Type B pancreatic cell (in vitro differentiated cells): ENCODE results near the gene MAML2. TPM values are rescaled to one million over a fixed set of nuclear protein-coding genes. Genes with fewer than 3 reads are reported as not detected.
A peak's percentile ranks its signal among the peaks of the same experiment; 100 is the strongest.

Source experiments
- DNase-seq: peaks from one replicate; pipeline ENCODE4 v3.0.0; 2021; ENCODE audit warnings: mixed read lengths; ENCODE audit not compliant: unreplicated experiment; ENCODE audit errors: extremely low spot score
- H3K27ac Mint-ChIP-seq: 2 replicates; pipeline ENCODE4 v1.8.0; 2021; ENCODE audit warnings: mild to moderate bottlenecking, mixed read lengths
- H3K27me3 Mint-ChIP-seq: 2 replicates; pipeline ENCODE4 v1.8.0; 2021; ENCODE audit warnings: mixed read lengths
- H3K36me3 Mint-ChIP-seq: 2 replicates; pipeline ENCODE4 v1.8.0; 2021; ENCODE audit warnings: mixed read lengths
- H3K4me1 Mint-ChIP-seq: one replicate; pipeline ENCODE4 v1.8.0; 2021; ENCODE audit warnings: mixed read lengths; ENCODE audit not compliant: unreplicated experiment
- H3K4me3 Mint-ChIP-seq: 2 replicates; pipeline ENCODE4 v1.8.0; 2021; ENCODE audit warnings: mild to moderate bottlenecking, mixed read lengths
- H3K9me3 Mint-ChIP-seq: 2 replicates; pipeline ENCODE4 v1.8.0; 2021; ENCODE audit warnings: mixed read lengths
- total RNA-seq: library from RNA; stranded (reverse); gene quantifications from 2 replicates; pipeline ENCODE4 v1.2.1, GENCODE V29; 2021; ENCODE audit warnings: low replicate concordance
- TF ChIP-seq, protein P1 (sequence below): fragments of 200-600 bp; sonication (generic); conservative IDR thresholded peaks from 2 replicates; pipeline ENCODE4 v1.5.0; 2021; ENCODE audit warnings: antibody characterized with exemption, mild to moderate bottlenecking

MAML2 gene
- total RNA-seq, 1 donor from 2014 or later: 20.8 TPM

DNA sequence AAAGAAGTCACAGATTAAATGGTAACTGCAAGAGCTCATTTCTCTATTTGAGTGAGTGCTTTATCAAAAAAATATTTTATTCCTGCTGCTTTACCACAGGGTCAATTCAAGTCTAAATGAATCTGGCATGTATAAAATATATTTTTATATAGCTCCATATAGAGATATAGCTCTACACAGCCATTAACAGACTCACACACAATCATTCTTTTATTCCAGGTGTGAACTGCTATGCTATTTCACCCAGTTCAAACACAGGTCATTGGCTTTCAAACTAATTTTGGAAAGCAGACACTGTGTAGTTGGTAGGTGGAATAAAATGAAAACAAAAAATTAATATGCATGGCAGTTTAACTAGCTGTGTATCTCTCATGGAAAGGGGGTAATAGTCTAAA, 63.1 kb downstream of the MAML2 start:
- Mint-ChIP-seq H3K4me3 (no peak overlapping the region), H3K27ac (peak overlapping the region; percentile 86), H3K4me1 (peaks cover 39% of the 10 kb centered on the region), H3K36me3 (peaks cover 16% of the 10 kb centered on the region), H3K9me3 (no peaks in the 10 kb centered on the region), H3K27me3 (no peaks in the 10 kb centered on the region)
- DNase-seq: no peak
- TF ChIP-seq, protein P1, sequence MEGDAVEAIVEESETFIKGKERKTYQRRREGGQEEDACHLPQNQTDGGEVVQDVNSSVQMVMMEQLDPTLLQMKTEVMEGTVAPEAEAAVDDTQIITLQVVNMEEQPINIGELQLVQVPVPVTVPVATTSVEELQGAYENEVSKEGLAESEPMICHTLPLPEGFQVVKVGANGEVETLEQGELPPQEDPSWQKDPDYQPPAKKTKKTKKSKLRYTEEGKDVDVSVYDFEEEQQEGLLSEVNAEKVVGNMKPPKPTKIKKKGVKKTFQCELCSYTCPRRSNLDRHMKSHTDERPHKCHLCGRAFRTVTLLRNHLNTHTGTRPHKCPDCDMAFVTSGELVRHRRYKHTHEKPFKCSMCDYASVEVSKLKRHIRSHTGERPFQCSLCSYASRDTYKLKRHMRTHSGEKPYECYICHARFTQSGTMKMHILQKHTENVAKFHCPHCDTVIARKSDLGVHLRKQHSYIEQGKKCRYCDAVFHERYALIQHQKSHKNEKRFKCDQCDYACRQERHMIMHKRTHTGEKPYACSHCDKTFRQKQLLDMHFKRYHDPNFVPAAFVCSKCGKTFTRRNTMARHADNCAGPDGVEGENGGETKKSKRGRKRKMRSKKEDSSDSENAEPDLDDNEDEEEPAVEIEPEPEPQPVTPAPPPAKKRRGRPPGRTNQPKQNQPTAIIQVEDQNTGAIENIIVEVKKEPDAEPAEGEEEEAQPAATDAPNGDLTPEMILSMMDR: no peak

DNA sequence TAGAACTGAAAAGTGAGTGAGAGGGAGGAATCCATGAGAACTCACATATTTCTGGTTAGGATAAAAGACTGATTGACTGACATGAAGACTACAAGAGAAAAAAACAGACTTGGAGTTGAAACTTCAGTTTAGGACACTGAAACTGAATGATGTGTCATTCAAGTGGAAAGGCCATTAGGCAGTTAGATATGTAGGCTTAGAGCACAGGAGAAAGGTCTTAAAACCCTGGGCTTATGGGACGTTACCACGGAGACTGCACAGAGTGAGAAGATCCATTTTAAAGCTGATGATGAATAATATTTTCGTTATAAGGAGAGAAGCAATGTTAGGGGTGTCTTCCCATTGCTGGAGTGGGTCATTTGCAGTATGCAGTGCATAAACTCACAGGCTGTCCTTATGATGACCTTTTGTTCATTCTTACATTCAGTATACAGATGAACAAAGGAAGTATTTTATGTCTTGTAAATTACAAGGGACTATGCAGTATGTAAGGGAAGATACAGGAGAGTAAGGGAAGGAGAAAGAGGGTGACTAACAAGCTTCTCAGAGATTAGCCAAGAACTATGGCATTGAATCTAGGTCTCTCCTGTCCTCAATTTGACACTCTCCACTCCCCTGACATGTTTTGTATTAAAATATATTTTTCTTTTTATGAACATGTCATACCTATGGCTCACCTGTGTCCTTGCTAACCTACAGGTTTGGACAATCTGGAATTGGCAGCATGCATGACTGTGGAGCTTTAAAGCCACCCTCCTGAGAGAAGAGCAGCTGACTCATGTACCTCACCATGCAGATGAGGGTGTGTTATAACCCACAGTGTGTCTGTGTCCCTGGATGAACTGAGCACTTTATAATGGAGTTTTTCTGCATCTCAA, 63.7 kb downstream of the MAML2 start:
- TF ChIP-seq, protein P1: no peak
- no peak for DNase-seq
- H3K27ac Mint-ChIP-seq: peak overlapping the region; percentile 86
- H3K9me3 Mint-ChIP-seq: no peaks in the 10 kb centered on the region
- H3K27me3 Mint-ChIP-seq: no peaks in the 10 kb centered on the region
- H3K4me3 Mint-ChIP-seq: peak overlapping the region; percentile 6
- peaks cover 15% of the 10 kb centered on the region for H3K36me3 Mint-ChIP-seq
- peaks cover 39% of the 10 kb centered on the region for H3K4me1 Mint-ChIP-seq

DNA sequence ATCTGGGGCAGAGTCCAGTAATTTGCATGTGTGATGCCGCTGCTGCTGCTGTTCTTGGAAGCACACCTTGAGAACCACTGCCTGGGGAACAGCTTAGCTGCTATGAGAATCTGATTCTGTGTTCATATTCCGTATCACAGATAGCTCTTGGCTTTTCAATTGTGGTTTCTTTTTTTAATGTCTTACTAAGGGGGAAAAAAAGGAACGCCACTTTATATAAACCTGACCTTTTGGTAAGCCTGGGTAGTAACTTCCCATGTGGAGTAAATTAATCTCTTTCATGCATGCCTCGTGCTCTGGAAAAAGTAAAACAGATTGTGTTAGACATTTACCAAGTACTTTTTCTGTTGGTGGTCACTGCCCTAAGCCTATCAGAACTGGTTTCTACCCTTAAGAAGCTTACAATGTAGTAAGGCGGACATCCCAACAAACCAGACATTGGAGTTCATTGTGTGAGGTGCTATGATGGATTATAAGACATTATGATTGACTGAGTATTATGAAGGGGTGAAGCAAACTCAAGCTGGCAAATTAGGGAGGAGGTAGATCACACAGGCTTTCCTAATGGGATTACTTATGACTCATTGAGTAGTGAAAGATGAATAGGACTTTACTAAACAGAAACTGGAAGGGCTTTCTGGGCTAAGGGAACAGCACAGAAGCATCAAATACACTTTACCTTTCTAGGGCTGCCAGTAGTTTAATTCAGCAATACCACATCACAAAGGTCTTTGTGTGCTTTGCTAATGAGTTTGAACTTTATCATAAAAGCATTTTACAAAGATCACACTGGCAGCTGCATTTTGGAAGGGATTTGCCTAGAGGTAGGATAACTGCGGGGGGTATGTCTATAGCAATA, 64.7 kb downstream of the MAML2 start:
- TF ChIP-seq, protein P1: no peak
- Mint-ChIP-seq H3K27me3 (no peaks in the 10 kb centered on the region), H3K27ac (peak overlapping the region; percentile 86), H3K36me3 (peaks cover 15% of the 10 kb centered on the region), H3K9me3 (no peaks in the 10 kb centered on the region), H3K4me1 (peaks cover 39% of the 10 kb centered on the region), H3K4me3 (peak overlapping the region; percentile 6)
- no peak for DNase-seq

DNA sequence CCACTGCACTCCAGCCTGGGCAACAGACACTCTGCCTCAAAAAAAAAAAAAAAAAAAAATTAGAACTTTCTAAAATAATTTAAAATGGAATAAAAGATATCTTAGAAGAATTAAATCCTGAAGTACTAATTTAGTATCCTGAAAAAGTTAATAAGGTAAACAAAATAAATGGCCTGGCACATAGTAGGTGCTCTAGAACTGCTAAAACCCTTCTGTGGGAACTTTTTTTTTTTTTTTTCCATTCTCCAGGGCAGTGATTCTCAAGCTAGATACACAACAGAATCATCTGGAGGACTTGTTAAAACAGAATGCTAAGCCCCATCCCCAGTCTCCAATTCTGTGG, 65.3 kb downstream of the MAML2 start:
- peak overlapping the region; percentile 86 for H3K27ac Mint-ChIP-seq
- no peak overlapping the region for H3K4me3 Mint-ChIP-seq
- TF ChIP-seq, protein P1: no peak
- peaks cover 39% of the 10 kb centered on the region for H3K4me1 Mint-ChIP-seq
- H3K9me3 Mint-ChIP-seq: no peaks in the 10 kb centered on the region
- peaks cover 14% of the 10 kb centered on the region for H3K36me3 Mint-ChIP-seq
- DNase-seq: no peak
- H3K27me3 Mint-ChIP-seq: no peaks in the 10 kb centered on the region

DNA sequence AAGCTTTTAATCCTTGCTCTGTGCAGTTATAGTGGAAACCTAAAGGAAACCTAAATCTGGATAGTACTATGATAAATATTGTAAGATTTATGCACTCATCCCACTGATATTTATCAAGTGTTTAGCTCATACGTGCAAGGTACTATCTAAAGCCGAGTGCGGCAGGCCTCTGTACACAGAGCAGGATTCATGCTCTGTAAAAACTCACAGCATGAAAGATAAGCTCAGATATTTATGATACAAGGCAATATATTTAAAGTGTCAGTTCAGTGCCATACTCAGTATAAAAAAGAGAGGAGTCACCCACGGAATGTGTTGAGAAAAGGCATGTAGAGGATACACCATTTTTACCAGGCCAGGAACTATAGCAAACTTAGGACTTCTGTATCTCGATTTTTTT, 66.2 kb downstream of the MAML2 start:
- TF ChIP-seq, protein P1: no peak
- Mint-ChIP-seq H3K9me3 (peaks cover 2% of the 10 kb centered on the region), H3K4me3 (no peak overlapping the region), H3K27me3 (no peaks in the 10 kb centered on the region), H3K27ac (peak overlapping the region; percentile 86), H3K36me3 (peaks cover 16% of the 10 kb centered on the region), H3K4me1 (peaks cover 40% of the 10 kb centered on the region)
- DNase-seq: no peak
